Central memory CD8-positive, alpha-beta T cell (primary cell): Measurements from ENCODE around the gene IPO11.
"Not testable (repeated sequence)": the region's sequence is repeated elsewhere in the genome, so short reads cannot be mapped to it uniquely, and the experiment has no call there.

Experiments
- ATAC-seq: fragments of 150-1000 bp; cut with Tn5 transposase; replicated peaks from 2 replicates; pipeline ENCODE4 v1.10.0; 2022; ENCODE audit warnings: mild to moderate bottlenecking, moderate FRiP score, moderate number of reproducible peaks; ENCODE audit not compliant: poor library complexity, severe bottlenecking; ENCODE audit errors: extremely low read depth
- DNase-seq, 2 donors: peaks; one replicate each; pipeline ENCODE4 v3.0.0; 2021; ENCODE audit warnings: low spot score in 2 of 2
- H3K27ac Mint-ChIP-seq: one replicate; pipeline ENCODE4 v1.8.0; 2022; ENCODE audit warnings: low read depth, mild to moderate bottlenecking, moderate library complexity, mixed read lengths
- H3K27me3 Mint-ChIP-seq: one replicate; pipeline ENCODE4 v1.8.0; 2022; ENCODE audit warnings: mixed read lengths
- H3K36me3 Mint-ChIP-seq: one replicate; pipeline ENCODE4 v1.8.0; 2022; ENCODE audit warnings: mild to moderate bottlenecking, moderate library complexity, mixed read lengths; ENCODE audit not compliant: insufficient read depth
- H3K4me1 Mint-ChIP-seq: one replicate; pipeline ENCODE4 v1.8.0; 2022; ENCODE audit warnings: mixed read lengths
- H3K4me3 Mint-ChIP-seq: one replicate; pipeline ENCODE4 v1.8.0; 2022; ENCODE audit warnings: mild to moderate bottlenecking, moderate library complexity, mixed read lengths
- H3K9me3 Mint-ChIP-seq: one replicate; pipeline ENCODE4 v1.8.0; 2022; ENCODE audit warnings: mixed read lengths

The IPO11 gene

GRCh38 chr5:62624436-62624835 is 211.9 kb downstream of the IPO11 start:
- H3K36me3 Mint-ChIP-seq, DNase-seq, H3K9me3 Mint-ChIP-seq, H3K27ac Mint-ChIP-seq, ATAC-seq, H3K27me3 Mint-ChIP-seq, H3K4me3 Mint-ChIP-seq, H3K4me1 Mint-ChIP-seq: not testable (repeated sequence)

DNA sequence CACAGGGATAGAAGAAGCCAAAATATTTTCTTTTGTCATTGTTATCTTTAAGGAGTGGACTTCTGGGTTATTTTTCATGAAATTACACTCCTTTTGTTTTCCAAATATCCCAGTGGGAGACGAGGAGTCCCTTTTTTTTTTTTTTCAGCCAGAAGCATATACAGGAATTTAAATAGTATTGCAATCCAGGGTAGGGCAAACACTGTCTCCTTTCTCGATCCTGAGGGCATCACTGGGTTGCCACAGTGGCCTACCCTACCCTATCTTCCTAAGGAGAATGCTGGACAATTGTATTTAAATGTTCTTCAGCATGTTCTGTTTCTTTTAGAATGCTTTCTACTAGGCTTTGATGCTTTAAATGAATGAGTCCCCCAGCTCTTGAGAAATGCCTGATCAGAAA is 214.0 kb downstream of the IPO11 start:
- ATAC-seq: no peak
- no peaks in the 10 kb centered on the region for H3K9me3 Mint-ChIP-seq
- no peak for DNase-seq
- no peak overlapping the region for H3K27ac Mint-ChIP-seq
- peaks cover 4% of the 10 kb centered on the region for H3K36me3 Mint-ChIP-seq
- H3K4me3 Mint-ChIP-seq: no peak overlapping the region
- no peaks in the 10 kb centered on the region for H3K27me3 Mint-ChIP-seq
- no peaks in the 10 kb centered on the region for H3K4me1 Mint-ChIP-seq

GRCh38 chr5:62627121-62627520 is 214.6 kb downstream of the IPO11 start:
- H3K27me3 Mint-ChIP-seq: no peaks in the 10 kb centered on the region
- no peaks in the 10 kb centered on the region for H3K4me1 Mint-ChIP-seq
- no peak overlapping the region for H3K4me3 Mint-ChIP-seq
- DNase-seq (no peak), ATAC-seq (no peak)
- peaks cover 4% of the 10 kb centered on the region for H3K36me3 Mint-ChIP-seq
- H3K27ac Mint-ChIP-seq: no peak overlapping the region
- H3K9me3 Mint-ChIP-seq: no peaks in the 10 kb centered on the region

DNA sequence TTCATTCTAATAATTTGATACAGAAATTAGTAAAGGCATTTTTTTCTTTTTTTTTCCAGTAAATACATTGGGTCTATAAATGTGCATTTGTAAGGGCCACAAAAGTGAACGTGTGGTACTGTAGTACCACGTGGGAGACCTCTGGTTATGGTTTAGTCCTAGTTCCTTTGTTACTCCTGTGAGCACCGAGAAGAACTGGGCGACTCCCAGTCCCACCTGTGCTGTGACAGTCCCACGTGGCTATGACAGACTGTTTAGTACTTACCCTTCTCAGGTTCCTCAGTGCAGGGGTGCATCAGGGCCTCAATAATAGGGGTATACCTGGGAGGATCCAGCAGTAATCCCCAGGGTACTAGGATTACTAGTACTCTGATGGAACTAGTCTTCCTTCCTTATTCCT is 215.3 kb downstream of the IPO11 start:
- DNase-seq (no peak), ATAC-seq (no peak)
- H3K27ac Mint-ChIP-seq: no peak overlapping the region
- no peaks in the 10 kb centered on the region for H3K27me3 Mint-ChIP-seq
- H3K36me3 Mint-ChIP-seq: peaks cover 4% of the 10 kb centered on the region
- no peaks in the 10 kb centered on the region for H3K4me1 Mint-ChIP-seq
- H3K9me3 Mint-ChIP-seq: no peaks in the 10 kb centered on the region
- H3K4me3 Mint-ChIP-seq: no peak overlapping the region

GRCh38 chr5:62631909-62632580 is 219.5 kb downstream of the IPO11 start:
- Mint-ChIP-seq H3K9me3 (no peaks in the 10 kb centered on the region), H3K4me3 (no peak overlapping the region), H3K4me1 (no peaks in the 10 kb centered on the region), H3K27me3 (no peaks in the 10 kb centered on the region), H3K36me3 (peaks cover 1% of the 10 kb centered on the region), H3K27ac (no peak overlapping the region)
- no peak for DNase-seq
- ATAC-seq: no peak

GRCh38 chr5:62633243-62633642 is 220.7 kb downstream of the IPO11 start:
- Mint-ChIP-seq H3K4me1 (no peaks in the 10 kb centered on the region), H3K4me3 (no peak overlapping the region), H3K27me3 (no peaks in the 10 kb centered on the region), H3K9me3 (no peaks in the 10 kb centered on the region), H3K27ac (no peak overlapping the region), H3K36me3 (no peaks in the 10 kb centered on the region)
- no peak for DNase-seq
- no peak for ATAC-seq

GRCh38 chr5:62640446-62640845 is 227.9 kb downstream of the IPO11 start:
- no peaks in the 10 kb centered on the region for H3K36me3 Mint-ChIP-seq
- H3K4me1 Mint-ChIP-seq: no peaks in the 10 kb centered on the region
- no peaks in the 10 kb centered on the region for H3K9me3 Mint-ChIP-seq

DNA sequence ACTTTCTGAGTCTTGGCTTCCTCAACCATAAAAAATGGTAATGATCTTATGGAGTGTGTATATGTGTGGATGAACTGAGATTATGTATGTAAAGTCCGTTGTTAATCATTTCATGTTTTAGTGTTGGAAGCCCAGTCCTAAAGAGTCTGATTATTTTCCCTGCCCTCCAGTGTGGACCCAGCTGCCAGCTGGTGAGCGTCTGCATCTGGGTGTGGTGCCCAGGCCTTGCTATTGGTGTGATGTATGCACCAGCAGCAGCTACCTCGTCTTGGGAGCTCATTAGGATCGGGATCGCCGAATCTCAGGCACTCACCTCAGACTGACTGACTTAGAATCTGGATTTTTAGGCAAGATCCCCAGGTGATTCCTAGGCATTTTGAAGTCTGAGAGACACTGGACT is 229.9 kb downstream of the IPO11 start:
- H3K36me3 Mint-ChIP-seq: no peaks in the 10 kb centered on the region
- H3K27me3 Mint-ChIP-seq: no peaks in the 10 kb centered on the region
- no peaks in the 10 kb centered on the region for H3K4me1 Mint-ChIP-seq
- H3K9me3 Mint-ChIP-seq: no peaks in the 10 kb centered on the region
- DNase-seq (no peak), ATAC-seq (no peak)
- no peak overlapping the region for H3K27ac Mint-ChIP-seq
- no peak overlapping the region for H3K4me3 Mint-ChIP-seq

More at GRCh38 chr5:62640446-62640845, 227.9 kb downstream of the IPO11 start:
- ATAC-seq: no peak
- H3K27me3 Mint-ChIP-seq: no peaks in the 10 kb centered on the region
- no peak overlapping the region for H3K27ac Mint-ChIP-seq
- no peak for DNase-seq
- no peak overlapping the region for H3K4me3 Mint-ChIP-seq

DNA sequence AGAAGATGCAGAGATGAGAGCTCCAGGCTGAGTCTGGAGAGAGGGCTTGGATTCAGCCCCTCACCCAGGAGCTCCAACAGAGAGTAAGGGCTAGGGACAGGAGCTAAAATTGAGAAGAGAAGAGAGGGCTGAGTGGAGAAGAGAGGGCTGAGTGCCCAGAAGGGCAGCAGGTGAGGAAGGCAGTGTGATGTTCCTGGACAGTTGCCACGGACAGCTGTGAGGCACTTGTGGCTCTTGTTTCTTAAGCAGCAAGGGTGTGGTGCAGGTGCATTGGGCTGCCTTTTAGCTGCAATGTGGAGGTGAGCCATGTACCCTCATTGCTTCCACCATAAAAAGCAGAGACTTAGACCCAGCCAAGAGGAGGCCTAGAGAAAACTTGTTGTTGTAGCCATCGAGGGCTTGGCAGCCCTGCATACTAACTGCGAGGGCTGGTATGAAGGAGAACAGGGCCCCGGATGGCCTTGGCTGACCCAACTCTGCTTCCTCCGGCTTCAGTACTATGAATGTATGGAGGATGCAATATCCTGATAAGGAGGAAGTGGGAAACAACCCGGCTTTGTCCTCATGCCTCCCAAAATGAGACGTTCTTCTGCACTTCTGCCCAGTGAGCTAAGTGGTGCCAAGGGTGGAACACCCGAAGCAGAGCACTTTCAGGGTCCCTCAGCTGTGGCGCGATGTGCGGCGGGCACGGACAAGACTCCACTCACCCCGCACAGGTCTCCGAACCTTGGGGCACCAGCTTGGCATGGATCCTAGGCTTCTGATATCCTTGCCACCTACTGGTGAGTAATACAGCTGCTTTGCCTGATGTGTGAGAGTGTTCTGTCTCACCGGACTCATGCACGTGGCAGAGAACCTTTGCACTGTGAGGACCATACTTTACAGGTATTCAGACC is 231.2 kb downstream of the IPO11 start:
- Mint-ChIP-seq H3K36me3 (no peaks in the 10 kb centered on the region), H3K27me3 (no peaks in the 10 kb centered on the region), H3K4me3 (no peak overlapping the region), H3K4me1 (no peaks in the 10 kb centered on the region), H3K9me3 (no peaks in the 10 kb centered on the region), H3K27ac (no peak overlapping the region)
- DNase-seq (no peak), ATAC-seq (no peak)

GRCh38 chr5:62645223-62645622 is 232.7 kb downstream of the IPO11 start:
- H3K36me3 Mint-ChIP-seq: no peaks in the 10 kb centered on the region
- DNase-seq (no peak), ATAC-seq (no peak)
- no peak overlapping the region for H3K4me3 Mint-ChIP-seq
- no peak overlapping the region for H3K27ac Mint-ChIP-seq
- H3K4me1 Mint-ChIP-seq: no peaks in the 10 kb centered on the region
- H3K9me3 Mint-ChIP-seq: no peaks in the 10 kb centered on the region
- H3K27me3 Mint-ChIP-seq: no peaks in the 10 kb centered on the region

GRCh38 chr5:62647241-62647640 is 234.7 kb downstream of the IPO11 start:
- ATAC-seq (no peak), DNase-seq (no peak)
- no peaks in the 10 kb centered on the region for H3K4me1 Mint-ChIP-seq
- no peak overlapping the region for H3K27ac Mint-ChIP-seq
- H3K4me3 Mint-ChIP-seq: no peak overlapping the region
- no peaks in the 10 kb centered on the region for H3K36me3 Mint-ChIP-seq
- no peaks in the 10 kb centered on the region for H3K27me3 Mint-ChIP-seq
- no peaks in the 10 kb centered on the region for H3K9me3 Mint-ChIP-seq

GRCh38 chr5:62649025-62649424 is 236.5 kb downstream of the IPO11 start:
- no peak overlapping the region for H3K27ac Mint-ChIP-seq
- ATAC-seq (no peak), DNase-seq (no peak)
- no peak overlapping the region for H3K4me3 Mint-ChIP-seq
- H3K36me3 Mint-ChIP-seq: peaks cover 3% of the 10 kb centered on the region
- H3K4me1 Mint-ChIP-seq: no peaks in the 10 kb centered on the region
- H3K27me3 Mint-ChIP-seq: no peaks in the 10 kb centered on the region
- H3K9me3 Mint-ChIP-seq: no peaks in the 10 kb centered on the region

GRCh38 chr5:62649476-62650113 is 237.0 kb downstream of the IPO11 start:
- H3K36me3 Mint-ChIP-seq: peaks cover 3% of the 10 kb centered on the region
- no peak for ATAC-seq
- no peaks in the 10 kb centered on the region for H3K4me1 Mint-ChIP-seq
- H3K4me3 Mint-ChIP-seq: no peak overlapping the region
- no peaks in the 10 kb centered on the region for H3K27me3 Mint-ChIP-seq
- no peak overlapping the region for H3K27ac Mint-ChIP-seq
- no peak for DNase-seq
- H3K9me3 Mint-ChIP-seq: no peaks in the 10 kb centered on the region
